Measurements from ENCODE around the gene GP5. TPM values are rescaled to one million over a fixed set of nuclear protein-coding genes. Genes with fewer than 3 reads are reported as not detected.

The GP5 gene
- total and polyA plus RNA-seq, 9 of the 15 experiments (the other 6 are each of a cell fraction or from before 2014, with no cell fraction given), result 0.03 to 0.04 (median 0.04) TPM; not detected in 6

Other genes with a start within 250 kb of the GP5 start
- not detected in 2 replicates for gene CPN2, start 47.9 kb downstream of the GP5 start, total RNA-seq (2014; rRNA removed)
- not detected in 2 replicates for gene CPN2, start 47.9 kb downstream of the GP5 start, total RNA-seq (2014; rRNA removed; fragmentation: Illumina TruSeq; extraction: Trizol)
- not detected in 2 replicates for gene CPN2, start 47.9 kb downstream of the GP5 start, total RNA-seq (2015; rRNA removed; fragmentation: Illumina TruSeq; extraction: Trizol)
- not detected in 2 replicates for gene CPN2, start 47.9 kb downstream of the GP5 start, total RNA-seq (2021)
- not detected in 2 replicates for gene CPN2, start 47.9 kb downstream of the GP5 start, polyA plus RNA-seq (2011; rRNA removed)
- gene CPN2, start 47.9 kb downstream of the GP5 start, polyA plus RNA-seq (2014; fragmentation: Illumina TruSeq; extraction: Trizol), result not detected in 2 replicates
- not detected for gene CPN2, start 47.9 kb downstream of the GP5 start, polyA plus RNA-seq (2014; fragmentation: Nextera tagmentation; extraction: Ambion mirVana)
- gene CPN2, start 47.9 kb downstream of the GP5 start, polyA plus RNA-seq (2014; rRNA removed), result not detected in 2 replicates
- gene LRRC15, start 29.5 kb downstream of the GP5 start, total RNA-seq (2014; rRNA removed), result not detected in 2 replicates
- gene LRRC15, start 29.5 kb downstream of the GP5 start, total RNA-seq (2014; rRNA removed; fragmentation: Illumina TruSeq; extraction: Trizol), result not detected in 2 replicates
- gene LRRC15, start 29.5 kb downstream of the GP5 start, total RNA-seq (2015; rRNA removed; fragmentation: Illumina TruSeq; extraction: Trizol), result not detected in 2 replicates
- gene LRRC15, start 29.5 kb downstream of the GP5 start, total RNA-seq (2021), result not detected in 2 replicates
- gene LRRC15, start 29.5 kb downstream of the GP5 start, polyA plus RNA-seq (2011; rRNA removed), result 0.01 TPM in 1 of 2 replicates, not detected in the other
- gene LRRC15, start 29.5 kb downstream of the GP5 start, polyA plus RNA-seq (2014; fragmentation: Illumina TruSeq; extraction: Trizol), result not detected in 2 replicates
- gene LRRC15, start 29.5 kb downstream of the GP5 start, polyA plus RNA-seq (2014; fragmentation: Nextera tagmentation; extraction: Ambion mirVana), result not detected
- gene LRRC15, start 29.5 kb downstream of the GP5 start, polyA plus RNA-seq (2014; rRNA removed), result not detected in 2 replicates
- 72.3 and 86.6 TPM in 2 replicates for gene ATP13A3, start 87.7 kb upstream of the GP5 start, total RNA-seq (2014; rRNA removed)
- 116 and 120 TPM in 2 replicates for gene ATP13A3, start 87.7 kb upstream of the GP5 start, total RNA-seq (2014; rRNA removed; fragmentation: Illumina TruSeq; extraction: Trizol)
- 87.3 and 95.8 TPM in 2 replicates for gene ATP13A3, start 87.7 kb upstream of the GP5 start, total RNA-seq (2015; rRNA removed; fragmentation: Illumina TruSeq; extraction: Trizol)
- gene ATP13A3, start 87.7 kb upstream of the GP5 start, total RNA-seq (2021), result 85.4 and 95.2 TPM in 2 replicates
- 99.4 and 135 TPM in 2 replicates for gene ATP13A3, start 87.7 kb upstream of the GP5 start, polyA plus RNA-seq (2011; rRNA removed)
- gene ATP13A3, start 87.7 kb upstream of the GP5 start, polyA plus RNA-seq (2014; fragmentation: Illumina TruSeq; extraction: Trizol), result 65.9 and 77.7 TPM in 2 replicates
- 10 to 100 TPM; 16.6 to 16.8 TPM for gene ATP13A3, start 87.7 kb upstream of the GP5 start, polyA plus RNA-seq (2014; fragmentation: Nextera tagmentation; extraction: Ambion mirVana)
- 46.2 and 54.7 TPM in 2 replicates for gene ATP13A3, start 87.7 kb upstream of the GP5 start, polyA plus RNA-seq (2014; rRNA removed)
- gene TMEM44, start 234.2 kb upstream of the GP5 start, total RNA-seq (2014; rRNA removed), result 13.1 and 13.8 TPM in 2 replicates
- gene TMEM44, start 234.2 kb upstream of the GP5 start, total RNA-seq (2014; rRNA removed; fragmentation: Illumina TruSeq; extraction: Trizol), result 6.0 and 7.2 TPM in 2 replicates
- 7.5 TPM in 2 replicates for gene TMEM44, start 234.2 kb upstream of the GP5 start, total RNA-seq (2015; rRNA removed; fragmentation: Illumina TruSeq; extraction: Trizol)
- gene TMEM44, start 234.2 kb upstream of the GP5 start, total RNA-seq (2021), result 16.9 and 18.1 TPM in 2 replicates
- gene TMEM44, start 234.2 kb upstream of the GP5 start, polyA plus RNA-seq (2011; rRNA removed), result 13.5 and 14.5 TPM in 2 replicates
- gene TMEM44, start 234.2 kb upstream of the GP5 start, polyA plus RNA-seq (2014; fragmentation: Illumina TruSeq; extraction: Trizol), result 11.3 and 12.4 TPM in 2 replicates
- gene TMEM44, start 234.2 kb upstream of the GP5 start, polyA plus RNA-seq (2014; fragmentation: Nextera tagmentation; extraction: Ambion mirVana), result 1 to 10 TPM in 1 of 2 experiments, under 1 TPM in 1; 0.53 to 1.7 TPM
- gene TMEM44, start 234.2 kb upstream of the GP5 start, polyA plus RNA-seq (2014; rRNA removed), result 15.5 and 16.2 TPM in 2 replicates

Measured in K562 (cell line).